ENCODE measurements around the gene CYP4F3.
"Not testable (repeated sequence)": the region's sequence is repeated elsewhere in the genome, so short reads cannot be mapped to it uniquely, and the experiment has no call there.

Gene CYP4F3

DNA sequence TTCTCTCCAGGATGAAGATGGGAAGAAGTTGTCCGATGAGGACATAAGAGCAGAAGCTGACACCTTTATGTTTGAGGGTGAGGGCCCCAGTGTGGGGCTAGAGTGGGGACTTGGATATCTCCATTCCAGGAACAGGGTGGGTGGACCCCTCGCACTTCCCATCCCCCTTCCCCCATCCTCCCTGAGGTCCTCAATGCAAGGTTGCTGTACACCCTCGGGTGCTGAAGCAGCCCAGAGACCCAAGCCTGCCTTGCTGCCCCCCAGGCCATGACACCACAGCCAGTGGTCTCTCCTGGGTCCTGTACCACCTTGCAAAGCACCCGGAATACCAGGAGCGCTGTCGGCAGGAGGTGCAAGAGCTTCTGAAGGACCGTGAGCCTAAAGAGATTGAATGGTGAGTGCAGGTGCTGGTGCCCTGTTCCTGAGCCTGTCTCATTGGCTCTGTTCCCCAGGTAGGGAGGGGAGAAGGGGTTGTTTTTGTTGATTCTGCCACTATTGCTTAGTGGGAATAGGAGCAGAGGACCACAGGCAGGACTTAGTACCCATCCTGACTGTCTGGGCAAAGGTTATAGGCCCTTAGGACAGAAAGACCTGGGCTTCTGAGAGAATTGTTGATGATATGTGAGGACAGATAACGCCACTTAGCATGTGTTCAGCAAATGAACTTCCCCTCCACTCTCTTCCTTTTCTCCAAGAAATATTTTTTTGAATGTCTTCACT, 12.0 kb downstream of the CYP4F3 start:
- intact Hi-C loops (cut with DNase I) = no loop called here
- DNase-seq = no peak

DNA sequence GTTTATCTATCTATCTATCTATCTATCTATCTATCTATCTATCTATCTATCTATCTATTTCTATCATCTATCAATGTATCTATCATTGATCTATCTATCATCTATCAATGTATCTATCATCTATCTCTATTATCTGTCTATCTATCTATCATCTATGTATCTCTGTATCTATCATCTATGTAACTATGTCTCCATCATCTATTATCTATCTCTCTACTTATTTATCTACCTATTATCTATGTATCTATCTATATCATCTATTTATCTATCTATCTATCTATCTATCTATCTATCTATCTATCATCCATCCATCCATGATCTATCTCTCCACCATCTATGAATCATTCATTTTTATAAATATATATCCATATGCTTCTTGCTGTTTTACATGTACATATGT, 15.8 kb downstream of the CYP4F3 start:
- intact Hi-C loops (cut with DNase I) = no loop called here
- DNase-seq = no peak

DNA sequence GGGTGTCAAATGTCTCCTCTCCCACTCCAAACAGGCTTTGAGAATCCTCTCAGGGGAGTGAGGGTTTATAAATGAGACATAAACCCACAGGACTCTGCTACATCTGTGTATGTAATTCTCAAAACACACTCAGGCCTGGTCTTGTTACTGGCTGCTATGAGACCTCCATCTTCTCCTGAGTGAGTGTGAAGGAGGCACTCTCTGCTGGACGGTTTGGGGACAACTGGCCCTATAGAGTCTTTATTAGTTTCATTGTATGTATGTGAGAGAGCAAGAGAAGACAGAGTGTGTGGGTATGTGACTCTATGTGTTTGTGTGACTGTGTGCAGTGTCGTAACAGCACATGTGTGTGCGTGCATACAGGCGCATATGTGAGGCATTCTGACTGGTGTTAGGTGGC, 22.6 kb downstream of the CYP4F3 start:
- no peak for DNase-seq
- intact Hi-C loops (cut with DNase I) = no loop called here

- DNase-seq = no peak
These were observed 25.5 kb downstream of the CYP4F3 start for GRCh38 chr19:15666186-15666585.

DNA sequence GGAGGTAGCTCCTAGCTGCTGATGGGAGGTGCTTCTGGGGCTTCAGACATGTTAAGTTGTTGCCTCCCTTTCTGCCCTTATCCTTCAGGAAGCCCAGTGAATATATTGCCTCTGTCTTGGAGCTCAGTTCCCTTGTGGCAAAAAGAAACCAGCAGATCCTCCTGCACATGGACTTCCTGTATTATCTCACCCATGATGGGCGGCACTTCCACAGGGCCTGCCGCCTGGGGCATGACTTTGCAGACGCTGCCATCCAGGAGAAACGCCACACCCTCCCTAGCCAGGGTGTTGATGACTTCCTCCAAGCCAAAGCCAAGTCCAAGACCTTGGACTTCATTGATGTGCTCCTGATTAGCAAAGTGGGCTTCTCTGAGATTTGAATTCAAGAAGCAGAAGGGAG, 26.2 kb downstream of the CYP4F3 start:
- DNase-seq = no peak
- intact Hi-C loops (cut with DNase I) = no loop called here

More at GRCh38 chr19:15666186-15666585, 25.5 kb downstream of the CYP4F3 start:
- intact Hi-C loops (cut with DNase I) = no loop called here

DNA sequence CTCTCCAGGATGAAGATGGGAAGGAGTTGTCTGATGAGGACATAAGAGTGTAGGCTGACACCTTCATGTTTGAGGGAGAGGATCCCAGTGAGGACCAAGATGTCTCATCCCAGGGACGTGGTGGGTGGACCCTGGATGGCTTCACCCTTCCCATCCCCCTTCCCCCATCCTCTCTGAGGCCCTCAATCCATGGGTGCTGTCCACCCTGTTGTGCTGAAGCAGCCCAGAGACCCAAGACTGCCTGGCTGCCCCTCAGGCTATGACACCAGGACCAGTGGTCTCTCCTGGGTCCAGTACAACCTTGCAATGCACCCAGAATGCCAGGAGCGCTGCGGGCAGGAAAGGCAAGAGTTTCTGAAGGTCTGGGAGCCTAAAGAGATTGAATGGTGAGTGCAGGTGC, 28.7 kb downstream of the CYP4F3 start:
- DNase-seq = no peak
- intact Hi-C loops (cut with DNase I) = no loop called here

DNA sequence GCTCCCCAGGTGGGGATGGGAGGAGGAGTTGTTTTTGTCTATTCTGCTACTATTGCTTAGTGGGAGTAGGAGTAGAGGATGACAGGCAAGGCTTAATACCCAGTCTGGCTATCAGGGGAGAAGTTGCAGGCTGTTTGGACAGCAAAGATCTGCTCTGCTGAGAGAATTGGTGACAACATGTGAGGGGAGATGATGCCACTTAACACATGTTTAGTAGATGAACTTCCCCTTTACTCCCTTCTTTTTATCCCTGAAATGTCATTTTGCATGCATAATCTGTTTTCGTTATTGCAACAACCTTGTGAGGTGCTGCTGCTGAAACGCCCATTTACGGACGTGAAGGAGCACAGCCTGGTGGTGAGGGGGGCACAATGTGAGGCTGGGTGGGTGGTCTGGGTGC, 29.2 kb downstream of the CYP4F3 start:
- DNase-seq = no peak
- intact Hi-C loops (cut with DNase I) = no loop called here

- intact Hi-C loops (cut with DNase I) = no loop called here
- no peak for DNase-seq
These were observed 30.6 kb downstream of the CYP4F3 start for GRCh38 chr19:15671237-15671821.

DNA sequence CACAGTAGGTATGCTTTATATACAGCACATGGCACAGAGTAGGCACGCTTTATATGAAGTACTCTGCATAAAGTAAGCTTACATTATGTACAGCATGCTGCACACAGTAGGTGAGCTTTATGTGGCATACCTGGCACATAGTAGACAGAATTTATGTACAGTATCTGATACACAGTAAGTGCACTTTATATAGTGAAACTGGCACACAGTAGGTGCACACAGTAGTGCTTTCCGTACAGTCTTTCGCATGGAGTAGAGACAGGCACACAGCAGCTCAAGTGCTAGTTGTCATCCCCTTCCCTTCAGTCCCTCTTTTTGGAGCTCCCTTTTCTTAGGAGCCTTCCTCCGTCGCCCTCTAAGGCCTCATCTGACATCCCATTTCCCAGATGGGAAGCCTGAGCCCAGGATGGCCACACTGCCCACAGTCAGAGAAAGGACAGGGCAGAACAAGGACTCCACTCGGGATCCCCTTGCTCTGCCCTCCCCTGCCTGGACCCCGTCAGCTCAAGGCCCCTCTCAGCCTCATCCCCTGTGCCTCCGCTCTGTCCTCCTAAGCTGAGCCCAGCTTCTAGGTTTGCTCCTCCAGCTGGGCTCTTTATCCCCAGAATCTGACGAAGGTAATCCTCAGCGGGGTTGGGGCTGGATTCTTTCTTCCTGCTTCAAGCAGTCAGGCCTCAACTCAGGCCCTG, 31.3 kb downstream of the CYP4F3 start:
- intact Hi-C loops (cut with DNase I) = no loop called here
- DNase-seq = no peak

- intact Hi-C loops (cut with DNase I) = no loop called here
These were observed 32.0 kb downstream of the CYP4F3 start, which contains the start of gene CYP4F12 for GRCh38 chr19:15672580-15673175. Gene CYP4F12 (plus strand): TSS chr19:15673087. CDS start chr19:15673530, 443 bp downstream.

GRCh38 chr19:15673176-15673654, 32.5 kb downstream of the CYP4F3 start:
- no peak for DNase-seq
- intact Hi-C loops (cut with DNase I) = no loop called here

More at GRCh38 chr19:15672580-15673175, 32.0 kb downstream of the CYP4F3 start, which contains the start of gene CYP4F12:
- DNase-seq = peak in 14 of 42 donors; percentile 1 to 39 (median 18)

DNA sequence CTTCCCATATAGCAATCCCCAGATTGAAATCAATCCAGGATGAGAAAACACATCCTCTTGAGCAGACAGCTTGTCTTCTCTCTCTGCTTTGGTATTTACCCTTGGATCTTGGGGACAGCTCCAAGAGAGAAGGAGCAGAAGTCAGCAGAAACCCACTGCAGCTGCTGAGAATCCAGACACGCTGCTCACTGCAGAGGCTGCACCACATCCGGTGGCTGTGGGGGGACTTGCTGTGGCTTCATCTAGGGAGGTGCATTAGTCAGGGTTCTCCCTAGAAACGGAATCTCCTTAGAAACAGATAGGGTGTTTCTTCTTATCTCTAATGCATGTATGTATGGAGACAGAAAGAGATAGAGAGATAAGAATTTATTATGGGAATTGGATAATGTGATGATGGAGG, 34.9 kb downstream of the CYP4F3 start:
- intact Hi-C loops (cut with DNase I) = no loop called here
- DNase-seq = no peak

DNA sequence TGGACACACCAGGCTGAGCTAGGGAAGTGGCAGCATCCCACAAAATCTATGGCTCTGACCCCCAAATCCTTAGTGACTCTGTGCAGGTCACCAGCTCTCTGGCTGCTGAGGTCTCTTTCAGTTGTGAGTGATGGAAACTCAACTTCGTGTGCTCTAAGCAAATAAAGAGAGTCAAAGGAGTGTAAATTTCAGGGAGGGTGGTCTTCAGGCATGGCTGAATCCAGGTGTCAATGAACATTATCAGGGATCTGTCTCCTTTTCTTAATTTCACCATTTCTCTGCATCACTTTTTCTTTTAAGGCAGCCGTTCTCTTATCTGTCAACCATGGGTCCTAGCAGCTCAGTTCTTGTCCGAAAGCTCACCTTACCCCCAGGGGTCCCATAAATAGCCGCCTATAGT, 38.4 kb downstream of the CYP4F3 start:
- intact Hi-C loops (cut with DNase I) = no loop called here
- no peak for DNase-seq

DNA sequence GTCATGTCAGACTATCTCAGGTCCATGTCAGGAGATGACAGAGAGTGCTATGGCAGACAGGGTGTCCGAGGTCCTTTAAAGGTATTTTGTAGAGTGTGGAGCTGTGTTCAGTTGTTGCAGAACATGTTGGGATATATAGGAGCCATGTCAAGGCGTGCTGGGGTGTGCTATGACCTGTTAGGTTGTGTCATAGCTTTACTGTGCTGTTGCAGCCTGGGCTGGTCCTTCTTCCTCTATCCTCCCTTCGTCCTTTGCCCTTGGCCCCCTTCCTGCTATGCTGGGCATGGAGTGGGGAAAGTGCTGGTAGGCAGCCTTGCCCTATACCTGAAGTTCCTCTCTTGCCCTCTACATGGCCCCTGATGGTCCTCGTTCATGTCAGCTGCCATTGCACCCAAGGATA, 39.2 kb downstream of the CYP4F3 start:
- intact Hi-C loops (cut with DNase I); DNase-seq: not testable (repeated sequence)

DNA sequence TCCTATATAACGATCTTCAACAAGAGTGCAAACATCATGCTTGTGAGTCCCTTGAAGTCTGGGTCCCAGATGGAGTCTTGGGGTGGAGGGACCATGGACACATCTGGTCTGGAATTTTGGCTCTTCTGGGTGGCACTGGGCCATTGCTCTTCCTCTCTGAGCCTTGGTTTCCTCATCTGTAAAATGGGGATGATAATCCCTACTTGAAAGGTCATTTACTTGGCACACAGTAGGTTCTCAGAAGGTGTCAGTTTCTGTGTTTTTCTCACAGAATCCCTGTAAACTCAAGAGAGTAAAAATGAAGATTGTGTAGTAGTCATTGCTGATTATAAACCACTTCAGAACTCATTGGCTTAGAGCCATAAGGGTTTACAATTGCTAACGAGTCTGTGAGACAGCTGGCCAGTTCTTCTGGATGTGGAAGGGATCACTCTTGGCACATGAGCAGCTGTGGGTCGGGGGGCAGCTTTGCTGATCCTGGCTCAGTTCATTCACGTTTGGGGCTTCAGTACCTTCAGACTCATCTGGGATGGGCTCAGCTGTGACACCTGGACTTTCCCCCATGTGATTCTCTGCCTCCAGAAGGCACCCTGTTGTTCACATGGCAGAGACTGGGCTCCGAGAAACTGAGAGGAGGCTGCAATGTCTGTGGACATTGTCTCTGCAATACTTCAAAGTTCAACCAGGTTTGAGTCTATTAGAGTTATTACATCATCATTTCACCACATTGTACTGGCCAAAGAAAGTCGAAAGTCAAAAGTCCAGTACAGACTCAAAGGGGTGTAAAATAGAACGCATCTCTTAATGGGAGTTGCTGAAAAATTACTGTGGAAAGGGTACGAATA, 40.0 kb downstream of the CYP4F3 start:
- no peak for DNase-seq
- intact Hi-C loops (cut with DNase I) = no loop called here

DNA sequence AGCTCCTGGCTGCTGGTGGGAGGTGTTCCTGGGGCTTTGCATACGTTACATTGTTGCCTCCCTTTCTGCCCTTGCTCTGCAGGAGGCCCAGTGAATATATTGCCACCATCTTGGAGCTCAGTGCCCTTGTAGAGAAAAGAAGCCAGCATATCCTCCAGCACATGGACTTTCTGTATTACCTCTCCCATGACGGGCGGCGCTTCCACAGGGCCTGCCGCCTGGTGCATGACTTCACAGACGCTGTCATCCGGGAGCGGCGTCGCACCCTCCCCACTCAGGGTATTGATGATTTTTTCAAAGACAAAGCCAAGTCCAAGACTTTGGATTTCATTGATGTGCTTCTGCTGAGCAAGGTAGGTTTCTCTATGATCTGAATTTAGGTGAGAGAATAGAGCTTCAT, 42.7 kb downstream of the CYP4F3 start:
- intact Hi-C loops (cut with DNase I) = no loop called here
- no peak for DNase-seq

GRCh38 chr19:15684828-15685227, 44.1 kb downstream of the CYP4F3 start:
- no peak for DNase-seq
- intact Hi-C loops (cut with DNase I) = no loop called here

GRCh38 chr19:15696654-15697194, 56.0 kb downstream of the CYP4F3 start:
- DNase-seq = no peak
- intact Hi-C loops (cut with DNase I) = no loop called here
